NCI-H526 (cell line): Measurements from ENCODE around the gene CDS1.
"Not testable (repeated sequence)": the region's sequence is repeated elsewhere in the genome, so short reads cannot be mapped to it uniquely, and the experiment has no call there.

Experiments
- DNase-seq, 2 experiments: peaks; one replicate each; lab custom pipeline; 2025; lab: John Stamatoyannopoulos, UW

The CDS1 gene

GRCh38 chr4:84582988-84583875 lies at the start of gene CDS1:
Gene CDS1 (plus strand): TSS chr4:84583127. CDS start chr4:84583402, 275 bp downstream.
- peak; percentile 74 to 95 for DNase-seq

- DNase-seq: no peak
Observed at GRCh38 chr4:84535901-84536300, 47.0 kb upstream of the CDS1 start.

- no peak for DNase-seq
Observed at GRCh38 chr4:84545093-84545492, 37.8 kb upstream of the CDS1 start.

- no peak for DNase-seq
Observed at GRCh38 chr4:84547211-84547610, 35.7 kb upstream of the CDS1 start.

GRCh38 chr4:84549191-84549590 lies 33.7 kb upstream of the CDS1 start:
- DNase-seq: not testable (repeated sequence)

GRCh38 chr4:84562156-84562555 lies 20.8 kb upstream of the CDS1 start:
- no peak for DNase-seq

- DNase-seq: no peak
Observed at GRCh38 chr4:84563002-84563401, 19.9 kb upstream of the CDS1 start.

- peak; percentile 48 to 54 for DNase-seq
Observed at GRCh38 chr4:84565951-84566350, 17.0 kb upstream of the CDS1 start.

- no peak for DNase-seq
Observed at GRCh38 chr4:84568496-84568895, 14.4 kb upstream of the CDS1 start.

GRCh38 chr4:84569009-84569408 lies 13.9 kb upstream of the CDS1 start:
- DNase-seq: no peak

GRCh38 chr4:84573385-84574068 lies 9.4 kb upstream of the CDS1 start:
- no peak for DNase-seq

- no peak for DNase-seq
Observed at GRCh38 chr4:84574069-84574720, 8.7 kb upstream of the CDS1 start.

GRCh38 chr4:84578540-84579402 lies 4.2 kb upstream of the CDS1 start:
- DNase-seq: peak in 1 of 2 experiments; percentile 49

- DNase-seq: no peak
Observed at GRCh38 chr4:84579403-84579776, 3.5 kb upstream of the CDS1 start.

GRCh38 chr4:84582302-84582987 lies 482 bp upstream of the CDS1 start:
- DNase-seq: peak; percentile 76 to 95

GRCh38 chr4:84583876-84584380 lies 1.0 kb downstream of the CDS1 start:
- DNase-seq: no peak

- no peak for DNase-seq
Observed at GRCh38 chr4:84585251-84585650, 2.3 kb downstream of the CDS1 start.

- no peak for DNase-seq
Observed at GRCh38 chr4:84594724-84595123, 11.8 kb downstream of the CDS1 start.

GRCh38 chr4:84596826-84597225 lies 13.9 kb downstream of the CDS1 start:
- DNase-seq: no peak

GRCh38 chr4:84597450-84597849 lies 14.5 kb downstream of the CDS1 start:
- no peak for DNase-seq

- DNase-seq: no peak
Observed at GRCh38 chr4:84606645-84607044, 23.7 kb downstream of the CDS1 start.
